ENCODE results near the gene IMPDH2. TPM values are rescaled to one million over a fixed set of nuclear protein-coding genes. Genes with fewer than 3 reads are reported as not detected.

Gene IMPDH2
- total RNA-seq, 1 donor from 2014 or later: 271 TPM

GRCh38 chr3:49028298-49028672, 913 bp downstream of the IMPDH2 start:
- no peak overlapping the region for H3K27ac ChIP-seq
- H3K9ac ChIP-seq: peak overlapping the region; percentile 68
- H3K4me1 Mint-ChIP-seq: peaks cover 24% of the 10 kb centered on the region
- H3K4me3 Mint-ChIP-seq: peak overlapping the region; percentile 93
- H3K79me2 ChIP-seq (ENCODE audit: low read depth): peaks cover 28% of the 10 kb centered on the region
- H3F3A ChIP-seq (ENCODE audit: low read depth): peaks cover 60% of the 10 kb centered on the region
- peak overlapping the region; percentile 92 for H3K4me2 ChIP-seq
- H3K27me3 ChIP-seq: no peaks in the 10 kb centered on the region
- DNase-seq (ENCODE audit: low spot score): no peak
- peak overlapping the region; percentile 58 for H3K4me3 ChIP-seq
- peak overlapping the region; percentile 62 for H3K27ac Mint-ChIP-seq
- H3K36me3 ChIP-seq: no peaks in the 10 kb centered on the region
- peaks cover 12% of the 10 kb centered on the region for H3K27me3 Mint-ChIP-seq (ENCODE audit: insufficient read depth, low read depth)
- peaks cover 37% of the 10 kb centered on the region for H3K36me3 Mint-ChIP-seq
- H3K4me1 ChIP-seq: peaks cover 12% of the 10 kb centered on the region
- H3K9me3 ChIP-seq (ENCODE audit: low read depth): no peaks in the 10 kb centered on the region
- H2AFZ ChIP-seq (replicated peaks): no peak overlapping the region
- no peaks in the 10 kb centered on the region for H4K20me1 ChIP-seq (ENCODE audit: low read depth)
- TF ChIP-seq, protein P1, sequence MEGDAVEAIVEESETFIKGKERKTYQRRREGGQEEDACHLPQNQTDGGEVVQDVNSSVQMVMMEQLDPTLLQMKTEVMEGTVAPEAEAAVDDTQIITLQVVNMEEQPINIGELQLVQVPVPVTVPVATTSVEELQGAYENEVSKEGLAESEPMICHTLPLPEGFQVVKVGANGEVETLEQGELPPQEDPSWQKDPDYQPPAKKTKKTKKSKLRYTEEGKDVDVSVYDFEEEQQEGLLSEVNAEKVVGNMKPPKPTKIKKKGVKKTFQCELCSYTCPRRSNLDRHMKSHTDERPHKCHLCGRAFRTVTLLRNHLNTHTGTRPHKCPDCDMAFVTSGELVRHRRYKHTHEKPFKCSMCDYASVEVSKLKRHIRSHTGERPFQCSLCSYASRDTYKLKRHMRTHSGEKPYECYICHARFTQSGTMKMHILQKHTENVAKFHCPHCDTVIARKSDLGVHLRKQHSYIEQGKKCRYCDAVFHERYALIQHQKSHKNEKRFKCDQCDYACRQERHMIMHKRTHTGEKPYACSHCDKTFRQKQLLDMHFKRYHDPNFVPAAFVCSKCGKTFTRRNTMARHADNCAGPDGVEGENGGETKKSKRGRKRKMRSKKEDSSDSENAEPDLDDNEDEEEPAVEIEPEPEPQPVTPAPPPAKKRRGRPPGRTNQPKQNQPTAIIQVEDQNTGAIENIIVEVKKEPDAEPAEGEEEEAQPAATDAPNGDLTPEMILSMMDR (IDR thresholded peaks at IDR 0.05): no peak
- no peaks in the 10 kb centered on the region for H3K9me3 Mint-ChIP-seq

GRCh38 chr3:49027634-49028033, 1.6 kb downstream of the IMPDH2 start:
- Mint-ChIP-seq H3K27ac (peak overlapping the region; percentile 74), H3K4me1 (peaks cover 29% of the 10 kb centered on the region), H3K36me3 (peaks cover 36% of the 10 kb centered on the region), H3K9me3 (no peaks in the 10 kb centered on the region), H3K27me3 (ENCODE audit: insufficient read depth, low read depth) (peaks cover 14% of the 10 kb centered on the region), H3K4me3 (peak overlapping the region; percentile 33)
- Histone ChIP-seq H4K20me1 (ENCODE audit: low read depth) (peaks cover 6% of the 10 kb centered on the region), H3K27ac (no peak overlapping the region), H3K36me3 (no peaks in the 10 kb centered on the region), H2AFZ (replicated peaks) (no peak overlapping the region), H3K9me3 (ENCODE audit: low read depth) (no peaks in the 10 kb centered on the region), H3K9ac (no peak overlapping the region), H3K4me1 (peaks cover 18% of the 10 kb centered on the region), H3K79me2 (ENCODE audit: low read depth) (peaks cover 35% of the 10 kb centered on the region), H3K4me2 (no peak overlapping the region), H3K4me3 (no peak overlapping the region), H3K27me3 (no peaks in the 10 kb centered on the region), H3F3A (ENCODE audit: low read depth) (peaks cover 67% of the 10 kb centered on the region)
- TF ChIP-seq EZH2 (IDR thresholded peaks at IDR 0.05) (no peak), EZH2phosphoT487 (IDR thresholded peaks at IDR 0.05) (no peak)
- TF ChIP-seq, protein P1 (IDR thresholded peaks at IDR 0.05): no peak
- no peak for DNase-seq (ENCODE audit: low spot score)

- H2AFZ ChIP-seq (replicated peaks): no peak overlapping the region
- peaks cover 18% of the 10 kb centered on the region for H3K4me1 ChIP-seq
- Mint-ChIP-seq H3K36me3 (peaks cover 30% of the 10 kb centered on the region), H3K27ac (no peak overlapping the region), H3K27me3 (ENCODE audit: insufficient read depth, low read depth) (peaks cover 14% of the 10 kb centered on the region), H3K4me1 (peaks cover 29% of the 10 kb centered on the region), H3K4me3 (no peak overlapping the region), H3K9me3 (no peaks in the 10 kb centered on the region)
- TF ChIP-seq, protein P1 (IDR thresholded peaks at IDR 0.05): no peak
- TF ChIP-seq EZH2phosphoT487 (IDR thresholded peaks at IDR 0.05) (no peak), EZH2 (IDR thresholded peaks at IDR 0.05) (no peak)
- H3K4me2 ChIP-seq: no peak overlapping the region
- no peak overlapping the region for H3K9ac ChIP-seq
- peaks cover 70% of the 10 kb centered on the region for H3F3A ChIP-seq (ENCODE audit: low read depth)
- no peak overlapping the region for H3K27ac ChIP-seq
- H3K9me3 ChIP-seq (ENCODE audit: low read depth): no peaks in the 10 kb centered on the region
- H3K27me3 ChIP-seq: no peaks in the 10 kb centered on the region
- H3K79me2 ChIP-seq (ENCODE audit: low read depth): peaks cover 39% of the 10 kb centered on the region
- H3K36me3 ChIP-seq: no peaks in the 10 kb centered on the region
- H4K20me1 ChIP-seq (ENCODE audit: low read depth): peaks cover 8% of the 10 kb centered on the region
- DNase-seq (ENCODE audit: low spot score): no peak
- no peak overlapping the region for H3K4me3 ChIP-seq
Measured at GRCh38 chr3:49026536-49026935, 2.7 kb downstream of the IMPDH2 start.

Data from neural progenitor cell (in vitro differentiated cells).